Measurements from ENCODE around the gene PI3.

GRCh38 chr20:45174434-45175364 lies at the start of gene PI3:
- TF ChIP-seq EZH2 (IDR thresholded peaks at IDR 0.05) = no peak
- TF ChIP-seq, protein P1, sequence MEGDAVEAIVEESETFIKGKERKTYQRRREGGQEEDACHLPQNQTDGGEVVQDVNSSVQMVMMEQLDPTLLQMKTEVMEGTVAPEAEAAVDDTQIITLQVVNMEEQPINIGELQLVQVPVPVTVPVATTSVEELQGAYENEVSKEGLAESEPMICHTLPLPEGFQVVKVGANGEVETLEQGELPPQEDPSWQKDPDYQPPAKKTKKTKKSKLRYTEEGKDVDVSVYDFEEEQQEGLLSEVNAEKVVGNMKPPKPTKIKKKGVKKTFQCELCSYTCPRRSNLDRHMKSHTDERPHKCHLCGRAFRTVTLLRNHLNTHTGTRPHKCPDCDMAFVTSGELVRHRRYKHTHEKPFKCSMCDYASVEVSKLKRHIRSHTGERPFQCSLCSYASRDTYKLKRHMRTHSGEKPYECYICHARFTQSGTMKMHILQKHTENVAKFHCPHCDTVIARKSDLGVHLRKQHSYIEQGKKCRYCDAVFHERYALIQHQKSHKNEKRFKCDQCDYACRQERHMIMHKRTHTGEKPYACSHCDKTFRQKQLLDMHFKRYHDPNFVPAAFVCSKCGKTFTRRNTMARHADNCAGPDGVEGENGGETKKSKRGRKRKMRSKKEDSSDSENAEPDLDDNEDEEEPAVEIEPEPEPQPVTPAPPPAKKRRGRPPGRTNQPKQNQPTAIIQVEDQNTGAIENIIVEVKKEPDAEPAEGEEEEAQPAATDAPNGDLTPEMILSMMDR (IDR thresholded peaks at IDR 0.05 in 2 of 3, conservative IDR thresholded peaks at IDR 0.05 in 1 of 3; ENCODE audit: borderline replicate concordance in 1 of 3, insufficient read depth in 1 of 3, low read depth in 2 of 3, low read length in 2 of 3) = no peak
- TF ChIP-seq, protein P2, sequence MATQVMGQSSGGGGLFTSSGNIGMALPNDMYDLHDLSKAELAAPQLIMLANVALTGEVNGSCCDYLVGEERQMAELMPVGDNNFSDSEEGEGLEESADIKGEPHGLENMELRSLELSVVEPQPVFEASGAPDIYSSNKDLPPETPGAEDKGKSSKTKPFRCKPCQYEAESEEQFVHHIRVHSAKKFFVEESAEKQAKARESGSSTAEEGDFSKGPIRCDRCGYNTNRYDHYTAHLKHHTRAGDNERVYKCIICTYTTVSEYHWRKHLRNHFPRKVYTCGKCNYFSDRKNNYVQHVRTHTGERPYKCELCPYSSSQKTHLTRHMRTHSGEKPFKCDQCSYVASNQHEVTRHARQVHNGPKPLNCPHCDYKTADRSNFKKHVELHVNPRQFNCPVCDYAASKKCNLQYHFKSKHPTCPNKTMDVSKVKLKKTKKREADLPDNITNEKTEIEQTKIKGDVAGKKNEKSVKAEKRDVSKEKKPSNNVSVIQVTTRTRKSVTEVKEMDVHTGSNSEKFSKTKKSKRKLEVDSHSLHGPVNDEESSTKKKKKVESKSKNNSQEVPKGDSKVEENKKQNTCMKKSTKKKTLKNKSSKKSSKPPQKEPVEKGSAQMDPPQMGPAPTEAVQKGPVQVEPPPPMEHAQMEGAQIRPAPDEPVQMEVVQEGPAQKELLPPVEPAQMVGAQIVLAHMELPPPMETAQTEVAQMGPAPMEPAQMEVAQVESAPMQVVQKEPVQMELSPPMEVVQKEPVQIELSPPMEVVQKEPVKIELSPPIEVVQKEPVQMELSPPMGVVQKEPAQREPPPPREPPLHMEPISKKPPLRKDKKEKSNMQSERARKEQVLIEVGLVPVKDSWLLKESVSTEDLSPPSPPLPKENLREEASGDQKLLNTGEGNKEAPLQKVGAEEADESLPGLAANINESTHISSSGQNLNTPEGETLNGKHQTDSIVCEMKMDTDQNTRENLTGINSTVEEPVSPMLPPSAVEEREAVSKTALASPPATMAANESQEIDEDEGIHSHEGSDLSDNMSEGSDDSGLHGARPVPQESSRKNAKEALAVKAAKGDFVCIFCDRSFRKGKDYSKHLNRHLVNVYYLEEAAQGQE (IDR thresholded peaks at IDR 0.05; ENCODE audit: low read depth) = no peak
- TF ChIP-seq ELF1 (IDR thresholded peaks at IDR 0.05; ENCODE audit: borderline replicate concordance, low read depth) = no peak
- TF ChIP-seq POLR2AphosphoS5 (IDR thresholded peaks at IDR 0.05; ENCODE audit: low read depth, low read length) = no peak
- TF ChIP-seq, protein P3, sequence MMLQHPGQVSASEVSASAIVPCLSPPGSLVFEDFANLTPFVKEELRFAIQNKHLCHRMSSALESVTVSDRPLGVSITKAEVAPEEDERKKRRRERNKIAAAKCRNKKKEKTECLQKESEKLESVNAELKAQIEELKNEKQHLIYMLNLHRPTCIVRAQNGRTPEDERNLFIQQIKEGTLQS (IDR thresholded peaks at IDR 0.05) = no peak
- no peak for TF ChIP-seq SIN3A (IDR thresholded peaks at IDR 0.05; ENCODE audit: low read depth)
- TF ChIP-seq JUND (IDR thresholded peaks at IDR 0.05) = no peak
- TF ChIP-seq POLR2A (IDR thresholded peaks at IDR 0.05; ENCODE audit: borderline replicate concordance, extremely low read depth, insufficient read depth, insufficient read length) = no peak
- TF ChIP-seq, protein P4, sequence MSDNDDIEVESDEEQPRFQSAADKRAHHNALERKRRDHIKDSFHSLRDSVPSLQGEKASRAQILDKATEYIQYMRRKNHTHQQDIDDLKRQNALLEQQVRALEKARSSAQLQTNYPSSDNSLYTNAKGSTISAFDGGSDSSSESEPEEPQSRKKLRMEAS (IDR thresholded peaks at IDR 0.05) = no peak
